K562 (cell line): ENCODE data around the gene ZP1. TPM values are rescaled to one million over a fixed set of nuclear protein-coding genes. Genes with fewer than 3 reads are reported as not detected.

Experiments used
- ARID1B ChIP-seq: fragments of 450-650 bp; IDR thresholded peaks from 2 replicates; pipeline ENCODE4 v1.6.1; 2016; ENCODE audit warnings: antibody characterized with exemption, mild to moderate bottlenecking, inconsistent platforms
- ATF3 ChIP-seq, 2 experiments: fragments of 450-650 bp in 1 of 2; sonication (generic) in 1 of 2; formaldehyde crosslinking in 1 of 2; IDR thresholded peaks in 1 of 2; conservative IDR thresholded peaks in 1 of 2; 2 replicates each; pipeline versions ENCODE4 v1.6.1 to v1.8.1; 2016 to 2023; ENCODE audit warnings: mild to moderate bottlenecking in 2 of 2, moderate library complexity in 2 of 2, inconsistent platforms in 1 of 2, missing genetic modification reagents in 1 of 2
- CGGBP1 ChIP-seq: fragments of 250-450 bp; sonication (Bioruptor Pico); IDR thresholded peaks from 2 replicates; pipeline ENCODE4 v1.9.0; 2021; ENCODE audit warnings: mild to moderate bottlenecking
- CHD4 ChIP-seq: fragments of 200-600 bp; sonication (generic); IDR thresholded peaks from 3 replicates; pipeline ENCODE4 v1.6.1; 2012; ENCODE audit warnings: low read depth, mild to moderate bottlenecking, mixed read lengths, low read length, inconsistent platforms; ENCODE audit not compliant: insufficient read depth, insufficient replicate concordance, poor library complexity, severe bottlenecking
- CSDE1 ChIP-seq, 2 experiments: fragments of 450-650 bp; IDR thresholded peaks; 2 replicates each; pipeline ENCODE4 v1.6.1; 2016; ENCODE audit warnings: mild to moderate bottlenecking in 1 of 2
- EP400 ChIP-seq: fragments of 450-650 bp; IDR thresholded peaks from 2 replicates; pipeline ENCODE4 v1.6.1; 2017; ENCODE audit warnings: antibody characterized with exemption, mild to moderate bottlenecking, moderate library complexity
- EWSR1 ChIP-seq: fragments of 450-650 bp; IDR thresholded peaks from 2 replicates; pipeline ENCODE4 v1.6.1; 2018; ENCODE audit warnings: borderline replicate concordance, mild to moderate bottlenecking, low read depth, moderate library complexity; ENCODE audit not compliant: partially characterized antibody
- GTF2E2 ChIP-seq: fragments of 200-800 bp; sonication (Bioruptor generic); IDR thresholded peaks from 2 replicates; pipeline ENCODE4 v1.6.1; 2016; ENCODE audit warnings: missing genetic modification characterization, missing compliant biosample characterization
- HEY1 ChIP-seq: fragments of 250-450 bp; sonication (Bioruptor Pico); IDR thresholded peaks from 2 replicates; pipeline ENCODE4 v1.5.0; 2020; ENCODE audit warnings: mild to moderate bottlenecking, moderate library complexity, borderline replicate concordance
- JUN ChIP-seq, 2 experiments: sonication (generic) in 1 of 2; formaldehyde crosslinking in 1 of 2; IDR thresholded peaks; 2 replicates each; pipeline versions ENCODE4 v1.6.1 to v1.8.0; 2012 to 2022; ENCODE audit warnings: borderline replicate concordance in 2 of 2, mild to moderate bottlenecking in 2 of 2, improper control_type of control experiment in 1 of 2, low read depth in 1 of 2, low read length in 1 of 2, missing genetic modification reagents in 1 of 2
- NCOA4 ChIP-seq: fragments of 450-650 bp; IDR thresholded peaks from 2 replicates; pipeline ENCODE4 v1.6.1; 2018; ENCODE audit warnings: mild to moderate bottlenecking; ENCODE audit not compliant: partially characterized antibody
- POLR2A ChIP-seq: fragments of 450-650 bp; conservative IDR thresholded peaks from 2 replicates; pipeline ENCODE4 v1.6.1; 2016
- PURB ChIP-seq: sonication (generic); formaldehyde crosslinking; IDR thresholded peaks from 2 replicates; pipeline ENCODE4 v1.9.0; 2021; ENCODE audit warnings: low read depth, mild to moderate bottlenecking, missing genetic modification reagents
- SIN3A ChIP-seq, 2 experiments: fragments of 150-350 bp in 1 of 2; IDR thresholded peaks; 2 replicates each; pipeline ENCODE4 v1.6.1; 2011 to 2016; ENCODE audit warnings: borderline replicate concordance in 2 of 2, low read depth in 2 of 2, low read length in 2 of 2, mild to moderate bottlenecking in 2 of 2, moderate library complexity in 2 of 2; ENCODE audit not compliant: control insufficient read depth in 1 of 2
- SMARCA4 ChIP-seq: fragments of 450-650 bp; IDR thresholded peaks from 2 replicates; pipeline ENCODE4 v1.6.1; 2016
- SREBF2 ChIP-seq: sonication (generic); formaldehyde crosslinking; IDR thresholded peaks from 2 replicates; pipeline ENCODE4 v1.4.0; 2020; ENCODE audit warnings: mild to moderate bottlenecking, missing genetic modification reagents
- ZNF133 ChIP-seq: fragments of 250-450 bp; sonication (Bioruptor Pico); IDR thresholded peaks from 2 replicates; pipeline ENCODE4 v1.4.0; 2020; ENCODE audit warnings: mild to moderate bottlenecking
- ZNF197 ChIP-seq: fragments of 200-800 bp; sonication (Bioruptor generic); IDR thresholded peaks from 2 replicates; pipeline ENCODE4 v1.6.1; 2016; ENCODE audit warnings: low read depth, missing genetic modification characterization, missing compliant biosample characterization
- ZNF316 ChIP-seq: fragments of 450-650 bp; IDR thresholded peaks from 2 replicates; pipeline ENCODE4 v1.6.1; 2016
- ZNF77 ChIP-seq: fragments of 250-450 bp; sonication (Bioruptor Pico); IDR thresholded peaks from 2 replicates; pipeline ENCODE4 v1.5.0; 2020
- polyA plus RNA-seq, 8 experiments: library from polyadenylated mRNA; depleted of rRNA in 4 of 8; stranded (reverse) in 5 of 8; unstranded in 3 of 8; fragments of >200 nt; fragmentation: Nextera tagmentation in 2 of 8; fragmentation: Illumina TruSeq in 1 of 8; extraction: Ambion mirVana in 2 of 8; extraction: Trizol in 1 of 8; gene quantifications; 2 replicates each; pipeline versions ENCODE4 v1.2.1 to v1.2.3, GENCODE V29; 2011 to 2014; ENCODE audit warnings: inconsistent platforms in 1 of 8, missing spikeins in 1 of 8
- total RNA-seq, 7 experiments: library from RNA; depleted of rRNA in 6 of 7; stranded (reverse); fragments of >200 nt in 6 of 7; fragmentation: Illumina TruSeq in 2 of 7; extraction: Trizol in 2 of 7; gene quantifications; 2 replicates each; pipeline versions ENCODE4 v1.2.1 to v1.2.3, GENCODE V29; 2011 to 2021; ENCODE audit warnings: low replicate concordance in 1 of 7
- TF ChIP-seq, protein P1 (sequence below), 2 experiments: IDR thresholded peaks; 2 replicates each; pipeline ENCODE4 v1.6.1; 2012; ENCODE audit warnings: improper control_type of control experiment in 2 of 2, low read depth in 2 of 2, low read length in 2 of 2, borderline replicate concordance in 1 of 2
- TF ChIP-seq, protein P2 (sequence below): IDR thresholded peaks from 2 replicates; pipeline ENCODE4 v1.6.1; 2011; ENCODE audit warnings: borderline replicate concordance, low read depth, mild to moderate bottlenecking, moderate library complexity, low read length; ENCODE audit not compliant: insufficient read depth, poor library complexity, severe bottlenecking

The ZP1 gene
- total and polyA plus RNA-seq, 9 of the 15 experiments (the other 6 are each of a cell fraction or from before 2014, with no cell fraction given), result 0.11 to 0.15 TPM; not detected in 7

DNA sequence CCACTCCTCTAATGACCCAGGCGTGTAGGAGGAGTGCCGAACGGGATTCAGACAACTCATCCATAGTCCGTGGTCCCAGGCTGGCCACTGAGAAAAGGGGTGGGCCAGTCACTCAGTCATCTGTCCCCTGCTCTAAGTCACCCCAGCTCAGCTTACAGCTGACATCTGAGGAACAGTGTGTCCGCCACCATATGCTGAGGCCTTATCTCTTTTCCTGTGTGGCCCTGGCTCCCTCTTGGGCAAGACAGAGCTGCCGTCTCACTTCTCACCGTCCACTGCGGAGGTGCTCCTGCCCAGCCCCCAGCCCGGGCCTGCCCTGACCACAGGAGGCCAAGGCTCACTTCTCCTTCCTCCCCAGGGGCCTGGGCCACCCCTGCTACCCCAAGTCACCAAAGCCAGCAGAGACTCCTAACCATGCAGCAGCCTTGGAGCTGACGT lies 18.6 kb upstream of the ZP1 start (continued):
- TF ChIP-seq, protein P1, sequence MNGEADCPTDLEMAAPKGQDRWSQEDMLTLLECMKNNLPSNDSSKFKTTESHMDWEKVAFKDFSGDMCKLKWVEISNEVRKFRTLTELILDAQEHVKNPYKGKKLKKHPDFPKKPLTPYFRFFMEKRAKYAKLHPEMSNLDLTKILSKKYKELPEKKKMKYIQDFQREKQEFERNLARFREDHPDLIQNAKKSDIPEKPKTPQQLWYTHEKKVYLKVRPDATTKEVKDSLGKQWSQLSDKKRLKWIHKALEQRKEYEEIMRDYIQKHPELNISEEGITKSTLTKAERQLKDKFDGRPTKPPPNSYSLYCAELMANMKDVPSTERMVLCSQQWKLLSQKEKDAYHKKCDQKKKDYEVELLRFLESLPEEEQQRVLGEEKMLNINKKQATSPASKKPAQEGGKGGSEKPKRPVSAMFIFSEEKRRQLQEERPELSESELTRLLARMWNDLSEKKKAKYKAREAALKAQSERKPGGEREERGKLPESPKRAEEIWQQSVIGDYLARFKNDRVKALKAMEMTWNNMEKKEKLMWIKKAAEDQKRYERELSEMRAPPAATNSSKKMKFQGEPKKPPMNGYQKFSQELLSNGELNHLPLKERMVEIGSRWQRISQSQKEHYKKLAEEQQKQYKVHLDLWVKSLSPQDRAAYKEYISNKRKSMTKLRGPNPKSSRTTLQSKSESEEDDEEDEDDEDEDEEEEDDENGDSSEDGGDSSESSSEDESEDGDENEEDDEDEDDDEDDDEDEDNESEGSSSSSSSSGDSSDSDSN (IDR thresholded peaks at IDR 0.05; ENCODE audit: borderline replicate concordance in 1 of 2, low read depth in 2 of 2, low read length in 2 of 2), result peak in 1 of 2 experiments; percentile 74; a peak in 1 of 4 replicates
- TF ChIP-seq CGGBP1 (no peak), JUN (IDR thresholded peaks at IDR 0.05; ENCODE audit: borderline replicate concordance, low read depth, low read length) (no peak), JUN (CRISPR knock-in tag; IDR thresholded peaks at IDR 0.05; ENCODE audit: borderline replicate concordance) (no peak), ZNF77 (CRISPR knock-in tag) (no peak), POLR2A (no peak), CSDE1 (IDR thresholded peaks at IDR 0.05) (no peak), HEY1 (no peak), SREBF2 (no peak), ZNF197 (CRISPR knock-in tag) (no peak), CHD4 (no peak), EWSR1 (no peak), ARID1B (peak; percentile 54), NCOA4 (no peak), SIN3A (IDR thresholded peaks at IDR 0.05; ENCODE audit: borderline replicate concordance in 2 of 2, control insufficient read depth in 1 of 2, low read depth in 2 of 2, low read length in 2 of 2) (no peak), ZNF133 (CRISPR knock-in tag) (no peak), EP400 (no peak), SMARCA4 (peak; percentile 31; the same call in 1 of the 2 replicates), ZNF316 (no peak), ATF3 (IDR thresholded peaks at IDR 0.05) (no peak), ATF3 (CRISPR knock-in tag; conservative IDR thresholded peaks at IDR 0.05) (no peak), GTF2E2 (tag) (no peak), PURB (no peak)
- TF ChIP-seq, protein P2, sequence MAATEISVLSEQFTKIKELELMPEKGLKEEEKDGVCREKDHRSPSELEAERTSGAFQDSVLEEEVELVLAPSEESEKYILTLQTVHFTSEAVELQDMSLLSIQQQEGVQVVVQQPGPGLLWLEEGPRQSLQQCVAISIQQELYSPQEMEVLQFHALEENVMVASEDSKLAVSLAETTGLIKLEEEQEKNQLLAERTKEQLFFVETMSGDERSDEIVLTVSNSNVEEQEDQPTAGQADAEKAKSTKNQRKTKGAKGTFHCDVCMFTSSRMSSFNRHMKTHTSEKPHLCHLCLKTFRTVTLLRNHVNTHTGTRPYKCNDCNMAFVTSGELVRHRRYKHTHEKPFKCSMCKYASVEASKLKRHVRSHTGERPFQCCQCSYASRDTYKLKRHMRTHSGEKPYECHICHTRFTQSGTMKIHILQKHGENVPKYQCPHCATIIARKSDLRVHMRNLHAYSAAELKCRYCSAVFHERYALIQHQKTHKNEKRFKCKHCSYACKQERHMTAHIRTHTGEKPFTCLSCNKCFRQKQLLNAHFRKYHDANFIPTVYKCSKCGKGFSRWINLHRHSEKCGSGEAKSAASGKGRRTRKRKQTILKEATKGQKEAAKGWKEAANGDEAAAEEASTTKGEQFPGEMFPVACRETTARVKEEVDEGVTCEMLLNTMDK, result no peak
